Measurements from ENCODE around the gene PTPN20.
A peak's percentile ranks its signal among the peaks of the same experiment; 100 is the strongest.

The PTPN20 gene

DNA sequence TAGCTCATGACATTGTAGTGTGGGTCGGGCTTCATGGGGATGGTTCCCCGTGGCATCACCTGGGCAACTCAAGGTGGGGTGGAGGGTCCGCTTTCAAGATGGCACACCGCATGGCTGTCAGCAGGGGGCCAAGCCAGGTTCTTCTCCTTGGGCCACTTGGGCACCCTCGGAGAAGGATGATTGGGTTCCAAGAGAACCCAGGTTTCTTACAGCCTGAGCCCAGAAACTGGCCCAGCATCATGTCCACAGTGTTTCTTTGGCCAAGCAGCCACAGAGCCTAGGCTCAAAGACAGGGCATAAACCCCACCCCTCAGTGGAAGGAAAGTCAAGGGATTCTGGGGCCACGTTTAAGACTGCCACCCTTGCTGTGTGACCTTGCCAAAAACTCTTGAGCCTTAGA, 110.6 kb downstream of the PTPN20 start:
- DNase-seq (ENCODE audit: extremely low spot score): no peak
- CTCF ChIA-PET: interaction anchor here (1.6 kb wide), 1 partner anchor 26 kb away, joined by 4 read pairs; no protein-coding TSS in a partner anchor
- POLR2A ChIA-PET: no interaction called here

DNA sequence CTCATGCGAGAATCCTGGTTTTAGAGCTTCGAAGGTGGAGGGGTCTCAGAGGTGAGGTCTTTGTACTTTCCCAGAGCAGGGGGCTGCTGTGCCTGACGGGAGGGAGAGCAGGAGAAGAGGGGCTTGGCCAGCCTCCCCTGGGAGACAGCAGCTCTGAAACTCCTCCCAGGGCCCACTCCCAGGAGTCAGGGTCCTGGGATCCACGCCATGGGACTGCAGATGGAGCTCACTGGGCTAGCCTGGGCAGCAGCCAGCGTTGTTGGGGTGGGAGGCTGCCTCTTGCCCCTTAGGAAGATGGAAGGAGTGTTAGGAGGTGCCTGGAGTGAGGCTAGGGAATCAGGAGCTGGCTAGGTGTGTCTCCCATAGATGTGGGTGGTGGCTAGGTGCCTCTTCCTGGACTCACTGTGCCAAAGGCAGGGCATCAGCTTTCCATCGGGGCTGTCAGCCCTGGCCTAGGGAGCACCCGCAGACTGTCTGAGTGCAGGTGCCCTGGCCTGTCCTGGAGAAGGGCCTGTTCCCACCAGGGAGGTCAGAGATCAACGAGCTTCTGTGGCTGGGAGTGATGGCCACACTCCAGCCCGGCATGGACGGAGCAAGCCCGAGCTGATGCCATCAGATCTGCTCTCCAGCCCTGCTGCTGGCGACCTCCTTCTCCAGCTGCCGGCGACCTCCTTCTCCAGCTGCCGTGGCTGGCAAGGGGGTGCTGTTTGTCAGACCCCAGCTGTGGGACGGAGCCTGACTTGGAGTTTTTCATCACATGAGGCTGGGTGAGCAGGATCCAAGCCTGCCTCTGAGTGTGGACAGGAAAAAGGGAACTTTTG, 111.3 kb downstream of the PTPN20 start:
- CTCF ChIA-PET: interaction anchor here (1.6 kb wide), 1 partner anchor 25 kb away, joined by 4 read pairs; no protein-coding TSS in a partner anchor
- POLR2A ChIA-PET: no interaction called here
- TF ChIP-seq LEF1 (IDR thresholded peaks at IDR 0.05; ENCODE audit: borderline replicate concordance): no peak
- TF ChIP-seq BHLHE40 (IDR thresholded peaks at IDR 0.05; ENCODE audit: borderline replicate concordance): no peak
- no peak for TF ChIP-seq HDGF (IDR thresholded peaks at IDR 0.05; ENCODE audit: borderline replicate concordance)
- no peak for TF ChIP-seq ARNT (IDR thresholded peaks at IDR 0.05)
- TF ChIP-seq, protein P1, sequence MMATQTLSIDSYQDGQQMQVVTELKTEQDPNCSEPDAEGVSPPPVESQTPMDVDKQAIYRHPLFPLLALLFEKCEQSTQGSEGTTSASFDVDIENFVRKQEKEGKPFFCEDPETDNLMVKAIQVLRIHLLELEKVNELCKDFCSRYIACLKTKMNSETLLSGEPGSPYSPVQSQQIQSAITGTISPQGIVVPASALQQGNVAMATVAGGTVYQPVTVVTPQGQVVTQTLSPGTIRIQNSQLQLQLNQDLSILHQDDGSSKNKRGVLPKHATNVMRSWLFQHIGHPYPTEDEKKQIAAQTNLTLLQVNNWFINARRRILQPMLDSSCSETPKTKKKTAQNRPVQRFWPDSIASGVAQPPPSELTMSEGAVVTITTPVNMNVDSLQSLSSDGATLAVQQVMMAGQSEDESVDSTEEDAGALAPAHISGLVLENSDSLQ (IDR thresholded peaks at IDR 0.05): no peak
- TF ChIP-seq SP1 (IDR thresholded peaks at IDR 0.05): no peak
- TF ChIP-seq ZNF384 (IDR thresholded peaks at IDR 0.05): no peak
- TF ChIP-seq TARDBP (IDR thresholded peaks at IDR 0.05): no peak
- TF ChIP-seq NFRKB (IDR thresholded peaks at IDR 0.05): no peak
- no peak for TF ChIP-seq FOXM1 (IDR thresholded peaks at IDR 0.05; ENCODE audit: borderline replicate concordance)
- TF ChIP-seq FOXA1 (IDR thresholded peaks at IDR 0.05): no peak
- no peak for TF ChIP-seq L3MBTL2 (conservative IDR thresholded peaks at IDR 0.05)
- no peak for TF ChIP-seq FOXK2 (IDR thresholded peaks at IDR 0.05)
- no peak for TF ChIP-seq ELF4 (IDR thresholded peaks at IDR 0.05)
- TF ChIP-seq CTBP1 (IDR thresholded peaks at IDR 0.05; ENCODE audit: borderline replicate concordance): no peak
- TF ChIP-seq SUZ12 (IDR thresholded peaks at IDR 0.05): no peak
- DNase-seq (ENCODE audit: extremely low spot score): no peak

More for the DNA sequence above, 110.6 kb downstream of the PTPN20 start:
- TF ChIP-seq NFRKB (IDR thresholded peaks at IDR 0.05) (no peak), LEF1 (IDR thresholded peaks at IDR 0.05; ENCODE audit: borderline replicate concordance) (no peak), ZNF384 (IDR thresholded peaks at IDR 0.05) (no peak), FOXA1 (IDR thresholded peaks at IDR 0.05) (no peak), CTBP1 (IDR thresholded peaks at IDR 0.05; ENCODE audit: borderline replicate concordance) (no peak), ELF4 (IDR thresholded peaks at IDR 0.05) (no peak), BHLHE40 (IDR thresholded peaks at IDR 0.05; ENCODE audit: borderline replicate concordance) (no peak), ARNT (IDR thresholded peaks at IDR 0.05) (no peak), TARDBP (IDR thresholded peaks at IDR 0.05) (no peak), SP1 (IDR thresholded peaks at IDR 0.05) (no peak)
- TF ChIP-seq, protein P1 (IDR thresholded peaks at IDR 0.05): no peak

DNA sequence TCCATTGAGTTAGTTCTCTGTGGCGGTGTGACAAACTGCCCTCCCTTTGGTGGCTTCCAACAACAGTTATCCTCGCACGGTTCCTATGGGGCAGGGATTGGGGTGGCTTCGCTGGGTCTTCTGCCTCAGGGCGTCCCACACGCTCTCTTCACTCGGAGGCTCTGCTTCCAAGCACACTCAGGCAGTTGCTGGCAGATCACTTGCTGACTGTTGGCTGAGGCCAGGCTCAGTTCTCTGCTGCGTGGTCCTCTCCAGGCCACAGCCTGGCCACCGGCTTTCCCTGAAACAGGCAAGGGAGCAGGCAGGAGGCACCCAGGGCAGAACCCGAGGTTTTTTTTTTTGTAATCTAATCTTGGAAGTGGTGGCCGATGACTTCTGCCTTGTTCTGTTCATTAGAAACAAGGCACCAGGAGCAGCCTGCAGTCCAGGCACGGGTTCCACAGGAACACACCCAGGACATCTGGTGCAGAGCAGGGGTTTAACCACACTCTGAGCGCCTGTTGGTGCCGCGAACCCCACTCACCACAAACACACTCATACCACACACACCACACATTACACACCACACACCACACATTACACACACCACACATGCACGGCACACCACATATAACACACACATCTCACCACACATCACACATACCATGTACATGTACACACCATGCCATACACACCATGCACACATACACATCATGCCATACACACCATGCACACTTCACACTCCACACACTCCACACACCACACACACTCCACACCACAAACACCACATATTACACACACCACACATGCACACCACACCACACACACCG, 112.2 kb downstream of the PTPN20 start:
- POLR2A ChIA-PET: no interaction called here

DNA sequence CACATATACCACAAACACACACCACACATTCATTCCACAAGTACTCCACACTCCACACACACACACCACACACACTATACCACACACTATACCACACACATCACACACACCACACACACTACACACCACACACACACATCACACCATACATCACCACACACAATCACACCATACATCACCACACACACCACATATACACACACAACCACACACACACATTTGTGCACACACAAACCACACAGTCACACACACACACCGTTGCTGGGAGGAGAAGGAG, 112.8 kb downstream of the PTPN20 start:
- TF ChIP-seq L3MBTL2 (conservative IDR thresholded peaks at IDR 0.05): no peak
- no peak for TF ChIP-seq CTBP1 (IDR thresholded peaks at IDR 0.05; ENCODE audit: borderline replicate concordance)
- no peak for TF ChIP-seq TARDBP (IDR thresholded peaks at IDR 0.05)
- TF ChIP-seq LEF1 (IDR thresholded peaks at IDR 0.05; ENCODE audit: borderline replicate concordance): no peak
- TF ChIP-seq FOXM1 (IDR thresholded peaks at IDR 0.05; ENCODE audit: borderline replicate concordance): no peak
- no peak for TF ChIP-seq ZNF384 (IDR thresholded peaks at IDR 0.05)
- TF ChIP-seq SP1 (IDR thresholded peaks at IDR 0.05): no peak
- TF ChIP-seq FOXA1 (IDR thresholded peaks at IDR 0.05): no peak
- no peak for TF ChIP-seq SUZ12 (IDR thresholded peaks at IDR 0.05)
- no peak for TF ChIP-seq FOXK2 (IDR thresholded peaks at IDR 0.05)
- no peak for TF ChIP-seq ARNT (IDR thresholded peaks at IDR 0.05)
- no peak for TF ChIP-seq ELF4 (IDR thresholded peaks at IDR 0.05)
- DNase-seq (ENCODE audit: extremely low spot score): no peak
- ChIA-PET CTCF (interaction anchor here (0.6 to 2.1 kb wide), 4 partner anchors 15 to 292 kb away, joined by 3 to 28 read pairs (median 6); no protein-coding TSS in a partner anchor), POLR2A (no interaction called here)

More for the DNA sequence above, 112.2 kb downstream of the PTPN20 start:
- no peak for DNase-seq (ENCODE audit: extremely low spot score)
- TF ChIP-seq FOXK2 (IDR thresholded peaks at IDR 0.05): no peak
- TF ChIP-seq SUZ12 (IDR thresholded peaks at IDR 0.05): no peak
- CTCF ChIA-PET: interaction anchor here (1.6 to 2.1 kb wide), 2 partner anchors 24 to 289 kb away, joined by 4 to 28 read pairs; no protein-coding TSS in a partner anchor

DNA sequence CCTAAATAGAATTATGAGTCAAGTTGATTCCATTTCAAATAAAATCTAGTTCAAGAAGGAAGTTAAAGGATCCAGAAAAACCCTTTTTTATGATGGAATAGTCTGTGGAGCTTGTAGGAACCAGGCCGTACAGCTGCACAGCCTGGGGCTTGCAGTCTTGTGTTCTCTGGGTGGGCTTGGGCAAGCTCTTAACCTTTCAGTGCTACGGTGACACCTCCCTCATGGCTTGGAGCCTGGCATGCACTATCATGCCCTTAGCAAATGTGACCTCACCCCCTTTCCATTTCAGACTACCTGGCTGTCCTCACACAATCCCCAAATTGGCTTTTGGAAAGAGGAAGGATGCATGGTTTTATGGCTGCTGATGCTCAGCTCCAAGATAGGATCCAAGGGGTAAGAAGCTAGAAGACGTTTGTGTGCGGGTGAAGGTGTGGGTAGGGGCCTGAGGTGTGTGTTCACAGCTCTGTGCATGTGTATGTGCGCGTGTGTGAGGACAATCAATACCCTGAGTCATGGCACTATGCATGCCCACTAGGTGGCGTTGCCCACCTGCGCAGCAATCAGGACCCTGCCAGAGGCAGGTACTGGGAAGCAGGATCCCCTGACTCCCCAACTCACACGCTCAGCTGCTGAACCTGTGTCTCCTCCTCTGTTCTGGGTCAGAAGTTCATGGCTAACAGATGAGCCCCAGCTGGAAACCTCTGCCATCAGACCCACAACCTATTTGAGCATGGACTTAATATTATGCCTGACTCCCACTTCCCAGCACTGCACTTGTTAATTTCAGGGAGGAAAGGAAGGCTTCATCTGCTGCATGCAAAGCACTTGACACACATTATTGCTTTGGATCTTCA, 113.4 kb downstream of the PTPN20 start:
- CTCF ChIA-PET: interaction anchor here (0.6 to 2.1 kb wide), 7 partner anchors 14 to 436 kb away, joined by 3 to 28 read pairs (median 3); no protein-coding TSS in a partner anchor

More for the DNA sequence above, 113.4 kb downstream of the PTPN20 start:
- TF ChIP-seq FOXA1 (IDR thresholded peaks at IDR 0.05): no peak
- no peak for TF ChIP-seq HDGF (IDR thresholded peaks at IDR 0.05; ENCODE audit: borderline replicate concordance)
- no peak for TF ChIP-seq TARDBP (IDR thresholded peaks at IDR 0.05)
- no peak for TF ChIP-seq LEF1 (IDR thresholded peaks at IDR 0.05; ENCODE audit: borderline replicate concordance)
- no peak for TF ChIP-seq FOXK2 (IDR thresholded peaks at IDR 0.05)
- no peak for TF ChIP-seq L3MBTL2 (conservative IDR thresholded peaks at IDR 0.05)
- no peak for TF ChIP-seq NFRKB (IDR thresholded peaks at IDR 0.05)
- TF ChIP-seq SP1 (IDR thresholded peaks at IDR 0.05): no peak
- TF ChIP-seq ELF4 (IDR thresholded peaks at IDR 0.05): no peak
- TF ChIP-seq CTBP1 (IDR thresholded peaks at IDR 0.05; ENCODE audit: borderline replicate concordance): no peak
- DNase-seq (ENCODE audit: extremely low spot score): peak; percentile 73
- POLR2A ChIA-PET: no interaction called here
